HG03432 (cell line): Measurements from ENCODE around the gene IFNA21.
"Not testable (repeated sequence)": the region's sequence is repeated elsewhere in the genome, so short reads cannot be mapped to it uniquely, and the experiment has no call there.

Experiments
- ATAC-seq: cut with Tn5 transposase; IDR thresholded peaks from one replicate; pipeline ENCODE4 v1.9.1; 2021; ENCODE audit warnings: mild to moderate bottlenecking, moderate library complexity; ENCODE audit not compliant: unreplicated experiment

Gene IFNA21

GRCh38 chr9:21166560-21166959, at the start of gene IFNA21:
Gene IFNA21 (minus strand): TSS chr9:21166660. CDS start chr9:21166612, 48 bp downstream.
- ATAC-seq, result not testable (repeated sequence)

- ATAC-seq, result peak; percentile 79
Observed at GRCh38 chr9:21213411-21214326, 47.2 kb upstream of the IFNA21 start.

GRCh38 chr9:21212160-21212559, 45.7 kb upstream of the IFNA21 start:
- ATAC-seq, result not testable (repeated sequence)

- not testable (repeated sequence) for ATAC-seq
Observed at GRCh38 chr9:21210782-21211181, 44.3 kb upstream of the IFNA21 start.

- ATAC-seq, result no peak
Observed at GRCh38 chr9:21210311-21210710, 43.9 kb upstream of the IFNA21 start.

- ATAC-seq, result not testable (repeated sequence)
Observed at GRCh38 chr9:21207043-21207442, 40.6 kb upstream of the IFNA21 start, which contains the start of gene IFNA10. Gene IFNA10 (minus strand): TSS chr9:21207143. CDS start chr9:21207097, 46 bp downstream.

GRCh38 chr9:21205204-21205603, 38.7 kb upstream of the IFNA21 start:
- no peak for ATAC-seq

- not testable (repeated sequence) for ATAC-seq
Observed at GRCh38 chr9:21202105-21202504, 35.6 kb upstream of the IFNA21 start, which contains the start of gene IFNA7. Gene IFNA7 (minus strand): TSS chr9:21202205. CDS start chr9:21202165, 40 bp downstream.

- ATAC-seq, result peak; percentile 96
Observed at GRCh38 chr9:21194867-21195776, 28.7 kb upstream of the IFNA21 start.

- ATAC-seq, result not testable (repeated sequence)
Observed at GRCh38 chr9:21187487-21187886, 21.0 kb upstream of the IFNA21 start, which contains the start of gene IFNA4. Gene IFNA4 (minus strand): TSS chr9:21187587. CDS start chr9:21187531, 56 bp downstream.

- ATAC-seq, result peak; percentile 97
Observed at GRCh38 chr9:21182810-21183736, 16.6 kb upstream of the IFNA21 start.

- no peak for ATAC-seq
Observed at GRCh38 chr9:21174671-21175070, 8.2 kb upstream of the IFNA21 start.

- ATAC-seq, result no peak
Observed at GRCh38 chr9:21172156-21172555, 5.7 kb upstream of the IFNA21 start.

- no peak for ATAC-seq
Observed at GRCh38 chr9:21171351-21171750, 4.9 kb upstream of the IFNA21 start.

GRCh38 chr9:21165516-21165915, 944 bp downstream of the IFNA21 start:
- ATAC-seq, result no peak

GRCh38 chr9:21160178-21160577, 6.3 kb downstream of the IFNA21 start:
- peak; percentile 99 for ATAC-seq

- no peak for ATAC-seq
Observed at GRCh38 chr9:21155501-21155900, 11.0 kb downstream of the IFNA21 start.

GRCh38 chr9:21154018-21154608, 12.3 kb downstream of the IFNA21 start:
- peak; percentile 93 for ATAC-seq

- ATAC-seq, result peak; percentile 46
Observed at GRCh38 chr9:21153336-21154017, 13.0 kb downstream of the IFNA21 start.
